Colon (tissue), 2 donors: ENCODE results near the gene PRSS3.
"Not testable (repeated sequence)": the region's sequence is repeated elsewhere in the genome, so short reads cannot be mapped to it uniquely, and the experiment has no call there.

ENCODE experiments used
- FAIRE-seq: peaks from 2 replicates; lab custom pipeline; 2012; peaks lifted over from hg19 to GRCh38; lab: Jason Lieb, UNC
- donor health status: control.
- donor health status: control.

PRSS3 gene

GRCh38 chr9:33818167-33818846 lies 22.9 kb downstream of the PRSS3 start:
- FAIRE-seq = no peak

- no peak for FAIRE-seq
These were observed 23.6 kb downstream of the PRSS3 start for GRCh38 chr9:33818847-33819500.

GRCh38 chr9:33820231-33820745 lies 24.9 kb downstream of the PRSS3 start:
- FAIRE-seq = no peak

GRCh38 chr9:33823801-33824200 lies 28.4 kb downstream of the PRSS3 start:
- FAIRE-seq = no peak

- not testable (repeated sequence) for FAIRE-seq
These were observed 31.9 kb downstream of the PRSS3 start for GRCh38 chr9:33827285-33827684.

GRCh38 chr9:33829641-33830230 lies 34.4 kb downstream of the PRSS3 start:
- FAIRE-seq = not testable (repeated sequence)

GRCh38 chr9:33835625-33836260 lies 40.4 kb downstream of the PRSS3 start:
- no peak for FAIRE-seq

GRCh38 chr9:33836261-33836660 lies 40.9 kb downstream of the PRSS3 start:
- FAIRE-seq = not testable (repeated sequence)

- FAIRE-seq = no peak
These were observed 41.8 kb downstream of the PRSS3 start for GRCh38 chr9:33837138-33837537.

- no peak for FAIRE-seq
These were observed 45.0 kb downstream of the PRSS3 start for GRCh38 chr9:33840381-33840780.

- FAIRE-seq = no peak
These were observed 48.1 kb downstream of the PRSS3 start for GRCh38 chr9:33843312-33843961.

- no peak for FAIRE-seq
These were observed 50.9 kb downstream of the PRSS3 start for GRCh38 chr9:33846231-33846630.

GRCh38 chr9:33847894-33848205 lies 52.5 kb downstream of the PRSS3 start:
- not testable (repeated sequence) for FAIRE-seq
